ENCODE measurements around the gene IPO9. TPM values are rescaled to one million over a fixed set of nuclear protein-coding genes. Genes with fewer than 3 reads are reported as not detected.
"Not testable (repeated sequence)": the region's sequence is repeated elsewhere in the genome, so short reads cannot be mapped to it uniquely, and the experiment has no call there.

Gene IPO9
- total RNA-seq, 1 donor from 2014 or later, result 32.5 TPM

DNA sequence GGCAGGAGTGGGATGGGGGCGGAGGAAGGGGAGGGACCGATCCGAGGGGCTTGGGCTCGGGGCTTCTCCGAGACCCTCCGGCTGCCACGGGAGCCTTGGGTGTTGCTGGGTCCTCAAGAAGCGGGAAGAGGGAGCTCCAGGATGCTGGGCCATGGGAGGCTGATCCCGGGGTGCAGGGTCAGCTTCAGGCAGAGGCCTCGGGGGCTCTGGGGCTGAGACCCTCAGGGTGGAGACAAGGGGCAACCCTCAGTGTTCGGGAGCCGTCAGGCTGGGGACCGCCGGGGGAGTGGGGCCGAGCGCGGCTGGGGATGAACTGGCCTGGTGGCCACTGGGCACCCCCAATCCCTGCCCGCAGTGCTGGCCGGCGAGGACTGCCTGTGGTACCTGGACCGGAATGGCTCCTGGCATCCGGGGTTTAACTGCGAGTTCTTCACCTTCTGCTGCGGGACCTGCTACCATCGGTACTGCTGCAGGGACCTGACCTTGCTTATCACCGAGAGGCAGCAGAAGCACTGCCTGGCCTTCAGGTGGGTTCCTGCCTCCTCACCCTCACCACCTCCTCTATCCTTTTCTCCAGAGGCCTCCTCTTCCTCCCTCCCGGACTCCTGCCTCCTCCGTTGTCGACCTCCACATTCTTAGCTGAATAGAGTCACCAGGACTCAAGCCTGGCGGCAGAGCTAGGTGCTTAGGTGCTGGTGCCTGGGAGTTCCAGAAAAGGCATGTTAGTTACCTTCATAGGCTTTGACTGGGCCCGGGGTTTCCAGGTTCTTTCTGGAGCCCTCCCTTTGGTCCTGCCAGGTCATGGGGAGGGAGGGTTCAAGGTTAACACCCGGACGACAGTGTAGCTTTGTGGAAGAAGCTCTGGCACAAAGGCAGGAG lies 60.4 kb downstream of the IPO9 start:
- DNase-seq, result no peak

DNA sequence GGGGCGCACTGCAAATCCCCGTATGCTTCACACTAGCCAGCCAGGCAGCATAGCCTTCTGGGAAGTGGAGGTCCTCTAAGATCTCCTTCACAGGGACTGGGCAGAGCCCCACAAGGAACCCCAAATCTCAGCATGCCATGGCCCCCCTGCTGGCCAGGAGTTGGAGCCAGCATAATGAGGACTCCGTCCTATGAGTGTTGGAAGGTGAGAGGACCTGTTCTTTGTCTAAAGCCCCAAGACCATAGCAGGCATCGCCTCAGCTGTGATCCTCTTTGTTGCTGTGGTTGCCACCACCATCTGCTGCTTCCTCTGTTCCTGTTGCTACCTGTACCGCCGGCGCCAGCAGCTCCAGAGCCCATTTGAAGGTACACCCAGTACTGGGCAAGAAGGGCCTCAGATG lies 61.3 kb downstream of the IPO9 start:
- DNase-seq, result no peak

DNA sequence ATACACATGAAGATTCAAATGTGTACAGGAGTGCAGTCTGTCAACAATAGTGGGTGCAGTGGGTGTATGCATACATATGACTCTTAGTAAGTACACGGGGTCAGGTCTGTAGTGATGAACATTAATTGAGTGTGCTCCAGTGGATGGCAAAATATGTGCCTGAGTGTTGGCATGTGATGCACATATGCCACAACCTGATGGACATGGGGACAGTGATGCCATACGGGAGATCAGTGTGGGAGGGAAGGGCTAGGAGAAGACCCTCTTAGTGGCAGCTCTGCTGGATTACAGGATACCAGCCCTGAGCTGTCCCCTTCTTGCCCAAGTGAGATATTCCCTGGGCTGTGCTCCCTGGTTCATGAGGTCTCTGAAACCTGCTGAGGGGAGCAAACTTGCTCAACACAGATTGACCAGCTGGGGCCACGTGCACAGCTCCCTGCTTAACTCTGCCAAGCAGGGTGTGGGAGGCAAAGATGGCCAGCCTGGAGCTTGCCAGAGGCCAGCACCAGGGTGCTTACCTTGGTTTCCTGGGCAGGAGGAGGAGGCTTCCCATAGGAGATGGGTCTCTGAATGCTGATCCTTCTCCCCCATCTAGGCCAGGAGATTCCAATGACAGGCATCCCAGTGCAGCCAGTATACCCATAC lies 62.0 kb downstream of the IPO9 start:
- DNase-seq, result no peak

DNA sequence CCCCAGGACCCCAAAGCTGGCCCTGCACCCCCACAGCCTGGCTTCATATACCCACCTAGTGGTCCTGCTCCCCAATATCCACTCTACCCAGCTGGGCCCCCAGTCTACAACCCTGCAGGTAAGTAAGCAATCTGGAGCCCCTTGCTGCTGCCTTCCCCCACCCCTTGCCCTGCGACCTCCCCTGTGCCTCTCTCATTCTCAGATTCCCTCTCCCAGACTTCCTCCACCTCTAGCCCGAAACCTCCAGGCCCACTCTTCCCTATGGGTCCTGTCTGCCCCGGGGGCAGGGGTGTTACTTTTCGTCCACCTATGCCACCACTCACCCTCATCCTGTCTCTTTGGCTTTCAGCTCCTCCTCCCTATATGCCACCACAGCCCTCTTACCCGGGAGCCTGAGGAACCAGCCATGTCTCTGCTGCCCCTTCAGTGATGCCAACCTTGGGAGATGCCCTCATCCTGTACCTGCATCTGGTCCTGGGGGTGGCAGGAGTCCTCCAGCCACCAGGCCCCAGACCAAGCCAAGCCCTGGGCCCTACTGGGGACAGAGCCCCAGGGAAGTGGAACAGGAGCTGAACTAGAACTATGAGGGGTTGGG lies 62.6 kb downstream of the IPO9 start:
- no peak for DNase-seq

DNA sequence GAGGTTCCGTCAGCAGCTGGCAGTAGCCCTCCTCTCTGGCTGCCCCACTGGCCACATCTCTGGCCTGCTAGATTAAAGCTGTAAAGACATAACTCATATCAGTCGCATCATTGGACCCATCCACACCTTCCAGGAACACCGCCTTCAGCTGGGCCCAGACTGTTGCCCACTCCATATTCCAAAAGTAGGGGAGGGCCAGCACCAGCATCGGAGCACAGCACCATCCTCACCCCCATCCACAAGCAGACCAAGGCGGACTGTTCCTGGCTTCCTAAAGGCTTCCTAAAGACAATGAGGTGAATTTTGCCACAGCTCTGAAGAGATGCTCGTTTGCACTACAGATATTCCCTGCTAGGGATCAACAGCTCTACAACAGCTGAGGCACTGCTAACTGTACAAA lies 63.3 kb downstream of the IPO9 start:
- DNase-seq, result no peak

DNA sequence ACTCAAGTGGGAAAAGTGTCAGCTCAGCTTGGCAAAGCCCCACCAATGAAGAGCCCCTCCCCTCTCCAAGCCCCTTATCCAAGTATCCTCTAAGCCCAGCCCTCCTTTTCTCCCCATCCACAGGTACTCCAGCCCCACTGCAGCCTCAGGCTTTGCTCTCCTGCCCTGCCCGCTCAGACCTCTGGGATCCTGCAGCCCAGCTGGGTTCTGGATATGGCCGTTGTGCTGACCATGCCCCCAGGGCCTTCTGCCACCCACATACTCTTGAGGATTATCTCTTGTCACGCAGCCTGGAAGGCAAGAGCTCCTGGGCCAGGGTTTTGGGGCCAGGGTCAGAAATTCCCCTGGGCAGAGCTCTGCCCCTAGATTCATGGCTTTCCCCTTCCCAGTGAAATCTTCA lies 64.5 kb downstream of the IPO9 start:
- no peak for DNase-seq

DNA sequence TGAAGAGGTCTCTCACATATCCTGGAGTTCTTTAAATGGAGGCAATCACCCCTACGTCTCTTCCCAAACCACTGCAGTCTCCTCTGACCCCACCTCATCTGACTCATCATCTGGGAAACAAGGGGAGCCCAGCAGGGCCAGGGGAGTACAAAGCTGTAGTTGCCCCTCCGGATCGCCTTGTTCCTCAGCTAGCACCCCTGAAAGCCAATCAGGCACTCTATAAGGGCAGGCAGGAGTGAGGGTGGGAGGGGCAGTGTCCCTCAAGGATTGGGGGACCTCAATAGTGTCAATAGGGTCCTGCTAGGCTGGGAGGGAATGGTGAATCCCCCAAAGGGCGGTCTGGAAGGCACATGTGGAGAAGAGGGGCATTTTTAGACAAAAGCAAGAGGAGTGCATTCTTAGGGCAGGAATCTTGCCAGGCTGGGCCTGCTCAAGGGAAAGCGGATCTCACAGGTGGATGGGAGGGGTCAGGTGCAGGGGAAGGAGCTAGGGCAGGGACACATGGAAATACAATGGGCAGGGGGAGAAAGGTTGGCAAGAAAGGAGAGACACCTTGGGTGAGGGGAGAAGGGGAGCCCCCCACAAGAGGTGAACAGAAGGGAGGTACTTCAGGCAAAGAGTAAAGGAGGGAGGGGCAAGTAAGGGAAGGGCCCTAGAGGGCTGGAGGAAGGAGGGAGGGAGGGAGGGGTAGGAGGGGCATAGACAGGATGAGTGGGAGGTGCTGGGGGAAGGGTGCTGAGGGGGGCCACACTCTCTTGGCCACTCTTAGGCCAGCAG lies 65.6 kb downstream of the IPO9 start:
- DNase-seq, result no peak

DNA sequence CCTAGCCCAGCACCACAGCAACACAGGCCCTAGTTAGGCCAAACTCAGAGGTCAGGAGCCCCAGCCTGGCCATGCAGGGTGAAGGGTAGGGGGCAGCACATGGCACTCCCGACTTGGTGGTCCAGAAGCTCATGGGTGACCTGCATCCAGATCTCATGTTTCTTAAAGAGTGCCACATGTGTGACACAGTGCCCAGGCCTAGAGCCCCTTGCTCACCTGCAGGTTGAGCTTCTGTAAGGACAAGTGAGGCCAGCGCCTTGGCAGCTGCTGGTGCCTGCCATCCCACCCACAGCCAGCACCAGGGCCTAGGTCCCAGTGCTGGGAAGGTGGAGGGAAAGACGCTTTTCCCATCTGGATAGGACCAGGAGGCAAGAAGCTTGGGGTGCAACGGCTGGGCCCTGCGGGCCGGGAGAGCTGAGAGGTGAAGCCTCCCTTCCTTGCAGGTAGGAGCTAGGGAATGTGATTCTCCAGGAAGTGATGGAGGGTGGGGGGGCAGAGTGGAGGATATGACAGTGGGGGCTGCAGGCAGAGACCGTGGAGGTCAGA lies 66.2 kb downstream of the IPO9 start:
- no peak for DNase-seq

DNA sequence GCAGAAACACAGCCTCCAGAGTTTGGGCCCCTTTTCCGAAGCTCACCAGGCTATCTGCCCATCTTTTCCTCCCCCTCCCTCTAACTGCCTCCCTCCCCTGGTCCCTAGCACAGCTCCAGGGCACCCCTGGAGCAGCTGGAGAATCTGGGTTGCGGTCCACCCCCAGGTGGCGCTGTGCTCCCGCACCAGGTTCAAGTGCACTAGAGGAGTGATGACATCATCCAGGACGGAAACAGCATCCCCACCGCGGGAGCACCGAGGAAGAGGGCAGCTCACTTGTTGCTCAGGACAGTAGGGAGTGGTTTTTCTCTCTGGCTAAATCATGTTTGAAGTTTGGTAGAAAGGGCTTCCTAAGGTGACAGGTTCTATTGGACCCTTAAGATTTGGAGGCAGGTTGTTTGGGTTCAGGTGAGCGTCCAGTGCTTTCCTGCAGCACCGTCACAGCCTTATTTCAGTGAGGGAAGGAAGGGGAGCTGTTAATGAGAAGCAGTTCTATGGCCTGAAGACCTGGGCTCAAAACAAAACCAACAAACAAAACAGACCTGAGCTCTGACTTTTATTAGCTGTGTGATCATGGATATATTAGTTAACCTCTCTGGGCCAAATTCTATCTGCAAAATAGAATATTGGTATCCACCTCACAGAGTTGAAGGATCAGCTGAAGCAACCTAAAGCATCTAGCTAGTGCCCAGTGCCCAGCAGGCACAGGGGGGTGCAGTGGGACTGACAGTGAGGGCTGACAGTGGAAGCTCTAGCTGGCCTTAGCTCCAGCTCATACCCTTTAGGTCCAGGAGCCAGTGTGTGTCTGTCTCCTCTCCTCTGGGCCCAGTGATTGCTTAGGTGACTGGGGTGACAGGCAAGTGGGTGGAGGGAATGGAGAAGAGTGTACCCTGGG lies 67.2 kb downstream of the IPO9 start:
- DNase-seq, result peak; percentile 96

DNA sequence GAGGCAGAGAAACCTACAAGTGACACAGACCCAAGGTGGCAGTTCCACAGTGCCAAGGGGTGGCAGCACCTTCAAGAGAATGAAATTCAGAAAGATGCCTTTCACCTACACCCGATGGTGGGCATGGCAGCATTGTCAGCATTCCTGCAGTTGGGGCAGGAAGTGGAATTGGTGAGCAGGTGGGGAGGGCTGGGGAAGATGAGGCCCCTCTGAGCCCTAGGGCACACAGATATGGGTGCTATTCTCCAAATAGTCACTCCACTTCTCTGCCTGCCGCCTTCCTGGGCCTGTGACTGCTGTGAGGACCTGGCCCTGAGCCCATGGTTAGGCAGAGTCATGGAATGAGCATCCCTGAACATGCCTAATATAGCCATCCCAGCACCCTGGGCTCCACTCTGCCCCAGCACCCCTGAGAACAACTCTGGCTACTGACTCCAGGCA lies 68.0 kb downstream of the IPO9 start:
- DNase-seq, result peak; percentile 45

DNA sequence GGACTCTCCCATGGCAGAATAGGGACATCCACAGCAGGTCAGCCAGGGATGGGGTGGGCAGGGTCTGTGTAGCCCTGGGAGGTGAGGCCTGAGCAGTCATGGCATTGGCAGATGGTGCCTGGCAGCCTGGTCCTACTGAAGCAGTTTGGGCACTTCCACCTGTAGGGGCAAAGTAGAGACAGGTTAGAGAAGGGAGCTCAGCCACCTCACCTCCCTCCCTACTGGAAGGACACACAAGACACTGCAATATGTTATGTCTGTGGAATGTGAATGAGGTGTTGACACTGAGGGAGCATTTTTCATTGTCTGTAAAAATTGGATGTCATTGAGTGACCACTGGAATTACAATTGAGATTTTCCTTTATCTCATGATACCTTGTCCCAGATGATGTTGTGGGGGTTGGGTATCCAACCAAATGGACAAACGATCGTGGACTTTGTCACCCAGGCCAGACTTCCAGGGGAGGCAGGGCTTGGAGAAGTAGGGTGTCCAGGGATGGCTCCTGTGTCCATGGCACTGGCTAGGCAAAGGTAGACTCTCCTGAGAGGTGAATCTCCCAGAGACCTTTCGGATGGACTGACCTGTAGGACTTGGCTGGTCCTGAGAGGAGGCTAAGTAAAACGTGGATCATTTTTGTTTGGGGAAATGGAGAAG lies 69.4 kb downstream of the IPO9 start:
- DNase-seq, result no peak

DNA sequence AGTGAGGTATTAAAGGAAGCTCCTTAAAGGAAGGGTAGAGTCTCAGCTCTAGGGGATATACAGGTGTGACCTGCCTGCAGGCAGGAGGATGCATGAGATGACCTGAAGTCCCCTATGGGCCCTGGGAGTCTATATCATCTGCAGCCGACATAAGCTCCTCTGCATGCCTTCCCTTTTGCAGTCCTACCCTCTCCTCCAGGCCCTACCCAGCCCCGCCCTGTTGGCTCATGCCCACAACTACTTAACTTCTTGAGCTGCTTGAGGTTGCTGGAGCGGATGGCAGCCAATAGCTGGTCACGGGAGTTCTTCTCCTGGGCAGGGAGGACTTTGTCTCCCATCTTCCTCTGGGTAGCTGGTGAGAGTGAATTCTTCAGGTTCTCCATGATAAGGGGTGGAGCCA lies 70.0 kb downstream of the IPO9 start:
- DNase-seq, result no peak

DNA sequence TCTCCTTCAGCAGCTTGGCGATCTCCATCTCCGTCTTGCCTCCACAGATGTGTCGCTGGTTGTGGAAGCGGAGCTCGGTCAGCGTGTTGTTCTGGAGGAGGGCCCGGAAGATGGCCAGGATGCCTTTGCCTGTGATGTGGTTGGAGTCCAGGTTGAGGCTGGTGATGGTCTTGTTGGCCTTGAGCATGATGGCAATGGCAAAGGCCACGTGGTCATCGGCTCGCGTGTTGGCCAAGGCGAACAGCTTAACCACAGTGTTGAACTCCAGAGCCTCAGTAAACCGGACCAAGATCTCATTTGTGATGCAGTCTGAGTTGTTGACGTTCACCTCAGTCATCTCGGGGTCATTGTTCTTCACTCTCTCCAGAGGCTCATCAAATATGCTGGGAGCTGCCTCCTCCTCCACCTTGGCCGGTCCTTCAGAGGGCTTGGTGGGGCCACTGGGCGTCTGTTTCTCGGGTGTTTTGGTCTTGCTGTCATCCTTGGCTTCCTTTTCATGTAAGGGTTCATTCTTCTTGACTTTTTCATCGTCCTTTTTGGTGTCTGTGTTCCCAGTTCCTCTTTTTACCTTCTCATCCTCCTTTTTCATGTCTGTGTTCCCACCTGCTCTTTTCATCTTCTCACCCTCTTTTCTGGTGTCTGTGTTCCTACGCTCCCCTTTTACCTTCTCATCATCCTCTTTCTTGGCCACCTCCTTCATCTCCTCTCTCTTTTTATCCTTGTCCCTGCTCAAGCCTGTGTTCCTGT lies 70.9 kb downstream of the IPO9 start:
- no peak for DNase-seq

DNA sequence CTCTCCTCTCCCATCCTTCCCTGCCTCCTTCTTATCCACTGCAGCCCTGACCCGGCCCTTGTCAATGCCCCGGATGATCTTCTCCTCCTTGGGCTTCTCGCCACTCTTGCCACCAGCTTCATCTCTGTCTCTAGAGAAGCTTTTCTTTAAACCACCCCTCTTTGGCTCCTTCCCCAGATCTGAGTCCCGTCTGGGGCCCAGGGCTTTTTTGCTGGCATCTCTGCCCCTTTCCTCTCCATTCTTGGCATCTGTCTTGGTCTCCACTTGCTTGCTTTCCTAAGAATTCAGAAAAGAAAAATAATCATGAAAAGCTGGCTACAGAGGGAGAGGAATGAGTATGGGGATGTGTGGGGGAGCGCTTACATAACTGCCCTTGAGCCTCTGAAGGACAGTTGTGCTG lies 71.5 kb downstream of the IPO9 start:
- DNase-seq, result no peak

DNA sequence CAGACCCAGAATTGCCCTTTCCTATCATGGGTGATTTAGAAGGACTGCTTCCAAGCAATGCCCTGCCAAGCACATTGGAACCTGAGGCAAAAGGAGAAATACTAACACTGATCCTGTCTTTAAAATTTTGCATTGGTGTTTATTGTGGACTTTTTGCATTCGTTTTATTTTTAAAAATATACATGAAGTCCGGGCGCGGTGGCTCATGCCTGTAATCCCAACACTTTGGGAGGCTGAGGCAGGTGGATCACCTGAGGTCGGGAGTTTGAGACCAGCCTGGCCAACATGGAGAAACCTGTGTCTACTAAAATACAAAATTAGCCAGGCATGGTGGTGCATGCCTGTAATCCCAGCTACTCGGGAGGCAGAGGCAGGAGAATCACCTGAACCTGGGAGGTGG lies 72.1 kb downstream of the IPO9 start:
- DNase-seq, result not testable (repeated sequence)

DNA sequence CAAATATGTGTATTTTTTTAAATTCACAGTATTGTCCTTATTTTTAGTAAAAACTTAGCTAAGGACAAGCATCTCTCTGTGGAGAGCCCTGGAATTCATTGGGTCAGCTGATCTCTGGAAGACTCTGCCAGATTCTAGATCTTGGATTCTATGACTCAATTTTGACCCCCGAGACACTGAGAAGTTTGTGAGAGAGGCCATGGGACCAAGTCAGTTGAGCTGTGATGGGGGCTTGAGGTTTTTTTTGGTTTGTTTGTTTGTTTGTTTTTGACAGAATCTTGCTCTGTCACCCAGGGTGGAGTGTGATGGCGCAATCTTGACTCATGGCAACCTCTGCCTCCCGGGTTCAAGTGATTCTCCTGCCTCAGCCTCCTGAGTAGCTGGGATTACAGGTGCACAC lies 73.2 kb downstream of the IPO9 start:
- DNase-seq, result no peak

DNA sequence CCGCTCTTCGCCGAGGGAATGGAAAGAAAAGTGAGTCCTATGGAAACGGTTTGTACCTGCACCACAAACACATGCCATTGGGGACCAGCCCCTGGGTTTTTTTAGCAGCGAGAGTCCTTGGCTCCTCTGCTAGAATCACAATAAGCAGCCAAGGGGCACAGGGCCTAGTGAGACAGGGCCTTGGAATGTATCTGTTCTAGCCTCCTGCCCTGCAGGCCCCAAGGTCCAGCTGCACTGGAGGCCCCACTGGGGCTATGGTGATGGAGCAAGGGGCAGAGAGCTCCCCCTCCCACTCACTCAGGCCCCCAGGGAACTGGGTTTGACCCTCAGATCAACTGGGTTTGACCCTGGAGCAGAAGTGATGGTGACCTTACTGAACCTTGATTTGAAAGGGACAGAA lies 74.2 kb downstream of the IPO9 start:
- no peak for DNase-seq

DNA sequence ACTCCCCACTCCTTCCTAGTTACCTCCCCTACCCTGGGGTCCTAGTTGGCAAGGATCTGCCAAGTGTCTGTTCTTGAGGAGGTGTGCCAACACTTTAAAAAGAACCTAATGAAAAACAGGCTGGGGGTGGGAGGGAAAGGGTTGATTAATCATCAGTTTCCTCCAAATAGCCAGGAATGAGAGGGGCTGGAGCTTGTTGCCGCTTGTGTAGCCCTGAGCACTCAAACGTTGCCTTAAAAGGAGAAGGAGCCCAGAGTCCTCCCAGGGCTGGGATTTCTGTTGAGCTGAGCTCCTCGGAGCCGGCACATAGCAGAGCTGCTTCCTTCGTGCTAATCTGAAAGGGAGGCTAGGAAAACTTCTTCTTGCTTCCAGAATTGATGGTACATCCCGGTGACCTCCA lies 75.6 kb downstream of the IPO9 start:
- DNase-seq, result peak; percentile 93

DNA sequence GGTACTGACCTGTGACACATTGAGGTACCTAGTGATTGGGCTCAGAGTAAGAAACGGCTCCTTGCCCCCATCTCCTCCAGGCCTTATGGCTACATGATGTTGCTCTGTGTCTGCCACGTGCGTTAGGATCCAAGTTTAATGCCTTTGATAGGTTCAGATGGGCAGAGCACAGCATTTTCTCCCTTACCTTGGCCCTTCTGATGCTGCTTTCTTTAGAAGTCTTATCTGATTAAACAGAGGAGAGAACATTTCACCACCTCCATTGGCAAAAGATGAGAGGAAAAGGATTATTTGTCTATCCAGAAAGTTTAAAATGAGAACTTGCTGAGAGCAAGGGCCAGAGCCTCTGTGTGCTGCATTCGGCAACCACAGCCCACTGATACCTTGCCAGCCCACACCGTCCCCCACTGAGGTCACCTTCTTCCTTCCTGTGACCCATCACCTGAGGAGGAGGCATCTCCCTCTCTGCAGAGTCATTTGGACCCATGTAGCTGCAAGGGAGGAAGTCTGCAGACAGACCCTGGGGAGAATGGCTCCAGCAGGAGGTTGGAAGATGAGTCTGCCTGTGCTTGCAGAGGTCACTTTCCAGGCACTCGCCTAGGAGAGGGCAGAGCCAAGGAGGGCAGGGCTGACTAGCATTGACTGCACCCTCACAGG lies 76.4 kb downstream of the IPO9 start:
- no peak for DNase-seq

DNA sequence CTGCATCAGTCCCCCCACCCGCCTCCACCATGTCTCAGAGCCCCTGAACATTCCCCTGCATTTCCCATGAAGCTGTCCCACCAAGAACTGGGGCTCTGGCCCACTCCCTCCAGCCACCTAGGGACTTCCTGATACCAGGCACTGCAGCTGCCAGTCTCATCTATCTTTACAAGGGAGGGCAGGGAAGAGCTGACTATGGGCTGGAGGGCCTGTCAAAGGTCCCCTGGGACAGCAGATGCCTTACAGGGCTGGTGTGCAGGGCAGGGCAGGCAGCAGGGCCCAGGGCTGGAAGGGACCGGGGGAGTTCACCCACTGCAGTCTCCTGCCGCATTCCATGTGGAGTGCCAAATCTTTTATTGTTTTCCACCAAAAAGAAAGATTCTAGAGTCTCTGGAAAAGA lies 77.4 kb downstream of the IPO9 start:
- DNase-seq, result no peak
